IMR-90 (cell line): ENCODE measurements around the gene FARP1. TPM values are rescaled to one million over a fixed set of nuclear protein-coding genes. Genes with fewer than 3 reads are reported as not detected.

ENCODE experiments used
- ATAC-seq: fragments of 200-7000 bp; cut with Tn5 transposase; 2 replicates; pipeline ENCODE4 v1.9.1; 2020; ENCODE audit warnings: low read depth, mild to moderate bottlenecking, moderate library complexity
- BruUV-seq: library from RNA; stranded (reverse); fragments of 400-500 nt; replicated peaks from 2 replicates; lab custom pipeline; 2021; lab: Mats Ljungman, UMichigan
- CTCF ChIA-PET: fragments of 300-600 bp; formaldehyde crosslinking; extraction: SDS; loops from one replicate; lab custom pipeline; 2021; ENCODE audit warnings: antibody characterized with exemption; lab: Yijun Ruan, JAX
- POLR2A ChIA-PET: fragments of 300-600 bp; sonication (Branson Sonifier 250); formaldehyde crosslinking; loops from one replicate; lab custom pipeline; 2022; ENCODE audit warnings: antibody characterized with exemption; ENCODE audit not compliant: unreplicated experiment; lab: Charles Lee
- DNase-seq: peaks from one replicate; pipeline ENCODE4 v3.0.0; 2013
- H2AFZ ChIP-seq: replicated peaks from 2 replicates; pipeline ENCODE3; 2013; ENCODE audit warnings: low read length, mild to moderate bottlenecking; ENCODE audit not compliant: poor library complexity
- H2AK5ac ChIP-seq: 2 replicates; pipeline ENCODE4 v1.6.1; 2013; ENCODE audit warnings: low read depth, low read length, inconsistent platforms
- H2AK9ac ChIP-seq: replicated peaks from 2 replicates; pipeline ENCODE3; 2013; ENCODE audit warnings: mild to moderate bottlenecking, low read depth, low read length, moderate library complexity; ENCODE audit not compliant: poor library complexity
- H2BK120ac ChIP-seq: 2 replicates; pipeline ENCODE4 v1.6.1; 2013; ENCODE audit warnings: low read depth, low read length, inconsistent platforms
- H2BK15ac ChIP-seq: 3 replicates; pipeline ENCODE4 v1.6.1; 2013; ENCODE audit warnings: low read depth, low read length, inconsistent platforms
- H2BK20ac ChIP-seq: 2 replicates; pipeline ENCODE4 v1.6.1; 2013; ENCODE audit warnings: low read depth, mild to moderate bottlenecking, inconsistent platforms, low read length, moderate library complexity
- H2BK5ac ChIP-seq: 2 replicates; pipeline ENCODE4 v1.6.1; 2013; ENCODE audit warnings: mild to moderate bottlenecking, low read depth, low read length, inconsistent platforms; ENCODE audit not compliant: poor library complexity, severe bottlenecking
- H3K14ac ChIP-seq: replicated peaks from 2 replicates; pipeline ENCODE4 v1.6.1; 2013; ENCODE audit warnings: low read depth, low read length, inconsistent platforms
- H3K18ac ChIP-seq: 2 replicates; pipeline ENCODE4 v1.6.1; 2013; ENCODE audit warnings: low read depth, low read length, control low read depth
- H3K23ac ChIP-seq: 2 replicates; pipeline ENCODE4 v1.6.1; 2013; ENCODE audit warnings: low read depth, low read length, inconsistent platforms
- H3K27ac ChIP-seq: 2 replicates; pipeline ENCODE4 v1.5.1; 2013; ENCODE audit warnings: mild to moderate bottlenecking, control low read depth, low read length; ENCODE audit not compliant: insufficient read depth
- H3K27me3 ChIP-seq: 2 replicates; pipeline ENCODE4 v1.6.1; 2013; ENCODE audit warnings: low read length; ENCODE audit not compliant: control insufficient read depth, insufficient read depth
- H3K36me3 ChIP-seq: 2 replicates; pipeline ENCODE4 v1.6.1; 2013; ENCODE audit warnings: low read length, mixed read lengths; ENCODE audit not compliant: control insufficient read depth, insufficient read depth
- H3K4ac ChIP-seq: 2 replicates; pipeline ENCODE4 v1.6.1; 2013; ENCODE audit warnings: low read depth, low read length, inconsistent platforms
- H3K4me1 ChIP-seq: 2 replicates; pipeline ENCODE4 v1.6.1; 2013; ENCODE audit warnings: low read length, mixed read lengths; ENCODE audit not compliant: control insufficient read depth, insufficient read depth
- H3K4me2 ChIP-seq: 2 replicates; pipeline ENCODE4 v1.6.1; 2013; ENCODE audit warnings: low read depth, mild to moderate bottlenecking, control low read depth, low read length, moderate library complexity
- H3K4me3 ChIP-seq: 2 replicates; pipeline ENCODE4 v1.5.1; 2013; ENCODE audit warnings: low read depth, mild to moderate bottlenecking, control low read depth, low read length, moderate library complexity; ENCODE audit not compliant: insufficient read depth
- H3K56ac ChIP-seq: 2 replicates; pipeline ENCODE4 v1.6.1; 2013; ENCODE audit warnings: low read length, inconsistent platforms; ENCODE audit not compliant: insufficient read depth; ENCODE audit errors: extremely low read depth
- H3K79me1 ChIP-seq, 2 experiments: 2 replicates each; pipeline ENCODE4 v1.6.1; 2013; ENCODE audit warnings: low read length in 2 of 2, inconsistent platforms in 1 of 2, low read depth in 1 of 2
- H3K9ac ChIP-seq: 2 replicates; pipeline ENCODE4 v1.6.1; 2013; ENCODE audit warnings: low read depth, low read length, control low read depth
- H3K9me1 ChIP-seq: 2 replicates; pipeline ENCODE4 v1.6.1; 2013; ENCODE audit warnings: low read length, inconsistent platforms; ENCODE audit not compliant: insufficient read depth
- H3K9me3 ChIP-seq: 2 replicates; pipeline ENCODE4 v1.6.1; 2013; ENCODE audit warnings: low read length; ENCODE audit not compliant: control insufficient read depth, insufficient read depth
- H4K20me1 ChIP-seq: 2 replicates; pipeline ENCODE4 v1.6.1; 2013; ENCODE audit warnings: low read length, inconsistent platforms; ENCODE audit not compliant: insufficient read depth
- H4K5ac ChIP-seq: 2 replicates; pipeline ENCODE4 v1.6.1; 2013; ENCODE audit warnings: mild to moderate bottlenecking, low read depth, low read length, control low read depth
- H4K8ac ChIP-seq, 2 experiments: 2 replicates each; pipeline ENCODE4 v1.6.1; 2013; ENCODE audit warnings: low read depth in 2 of 2, low read length in 2 of 2, control low read depth in 1 of 2, inconsistent platforms in 1 of 2
- H4K91ac ChIP-seq: 2 replicates; pipeline ENCODE4 v1.6.1; 2013; ENCODE audit warnings: low read depth, low read length, inconsistent platforms; ENCODE audit not compliant: insufficient read depth
- CEBPB ChIP-seq: IDR thresholded peaks from 2 replicates; pipeline ENCODE4 v1.6.1; 2012; ENCODE audit warnings: low read depth, low read length, improper control_type of control experiment
- CTCF ChIP-seq: conservative IDR thresholded peaks from 2 replicates; pipeline ENCODE4 v1.5.1; 2012; ENCODE audit warnings: mild to moderate bottlenecking, low read depth, low read length, improper control_type of control experiment
- MAFK ChIP-seq: IDR thresholded peaks from 2 replicates; pipeline ENCODE4 v1.6.1; 2012; ENCODE audit warnings: low read depth, low read length, improper control_type of control experiment
- POLR2A ChIP-seq: IDR thresholded peaks from 2 replicates; pipeline ENCODE4 v1.6.1; 2012; ENCODE audit warnings: mild to moderate bottlenecking, low read depth, low read length
- RCOR1 ChIP-seq: IDR thresholded peaks from 2 replicates; pipeline ENCODE4 v1.6.1; 2012; ENCODE audit warnings: mild to moderate bottlenecking, low read length, improper control_type of control experiment; ENCODE audit not compliant: insufficient replicate concordance
- SMC3 ChIP-seq: fragments of 150-350 bp; IDR thresholded peaks from 2 replicates; pipeline ENCODE4 v1.6.1; 2016; ENCODE audit warnings: low read depth, mild to moderate bottlenecking, antibody characterized with exemption, low read length, moderate library complexity
- WGBS, 2 experiments: methylation state at CpG; one replicate each; pipeline versions ENCODE4 v1.1.5 to v1.1.7; 2013; ENCODE audit warnings: missing lambda C conversion rate in 2 of 2; ENCODE audit not compliant: insufficient read length in 1 of 2; ENCODE audit errors: extremely low coverage in 2 of 2; 5-methylcytosine and 5-hydroxymethylcytosine counted together
- dilution Hi-C: fragments of 300-500 bp; cut with HindIII; formaldehyde crosslinking; loops from one replicate; pipeline ENCODE4 v1.14.3; 2018; ENCODE audit warnings: low sequenced_read_pairs; ENCODE audit not compliant: unreplicated experiment
- in situ Hi-C: fragments of 300-500 bp; cut with MboI; formaldehyde crosslinking; loops from 3 replicates; pipeline ENCODE4 v1.14.3; 2019; ENCODE audit warnings: low sequenced_read_pairs, inconsistent platforms, mixed read lengths
- intact Hi-C: fragments of 100-400 bp; cut with micrococcal nuclease; formaldehyde crosslinking; loops from 2 replicates; pipeline ENCODE4 v1.10.0; 2022
- polyA plus RNA-seq, 3 experiments: library from polyadenylated mRNA; depleted of rRNA; stranded (reverse); fragments of >200 nt; gene quantifications; 2 replicates each; pipeline ENCODE4 v1.2.3, GENCODE V29; 2012; ENCODE audit warnings: low replicate concordance in 1 of 3
- total RNA-seq: library from RNA; depleted of rRNA; stranded (reverse); fragments of >200 nt; gene quantifications from 2 replicates; pipeline ENCODE4 v1.2.3, GENCODE V29; 2012

FARP1 gene
- total and polyA plus RNA-seq, 2 of the 4 experiments (the other 2 are of a cell fraction): 39.6 to 57.0 TPM

GRCh38 chr13:98364179-98364578 lies 221.3 kb downstream of the FARP1 start:
- H3K4me3 ChIP-seq: no peak overlapping the region
- peaks cover 13% of the 10 kb centered on the region for H3K36me3 ChIP-seq
- H3K9me1 ChIP-seq: peaks cover 30% of the 10 kb centered on the region
- no TSS peak for BruUV-seq
- H2AK9ac ChIP-seq: no peak overlapping the region
- H3K23ac ChIP-seq: no peak overlapping the region
- peaks cover 43 to 85% of the 10 kb centered on the region in 2 experiments for H3K79me1 ChIP-seq
- no peak overlapping the region for H3K56ac ChIP-seq
- no peak overlapping the region for H3K27ac ChIP-seq
- H4K5ac ChIP-seq: no peak overlapping the region
- no peaks in the 10 kb centered on the region for H3K9me3 ChIP-seq
- H2BK5ac ChIP-seq: no peak overlapping the region
- WGBS, 2 experiments: no CpG with 5 or more reads among the region's 2 CpGs
- no peak overlapping the region for H2AFZ ChIP-seq
- ATAC-seq: no peak
- dilution Hi-C loops (no loop called here), in situ Hi-C loops (no loop called here), intact Hi-C loops (no loop called here)
- no peak overlapping the region for H3K4ac ChIP-seq
- POLR2A ChIA-PET: no interaction called here
- no peak overlapping the region for H3K4me2 ChIP-seq
- no peak overlapping the region for H2BK15ac ChIP-seq
- H3K18ac ChIP-seq: no peak overlapping the region
- DNase-seq: no peak
- H4K91ac ChIP-seq: no peak overlapping the region
- TF ChIP-seq MAFK (no peak), SMC3 (no peak), POLR2A (no peak), CEBPB (no peak), CTCF (no peak), RCOR1 (no peak)
- H4K20me1 ChIP-seq: peaks cover 20% of the 10 kb centered on the region; the same call in 1 of the 2 replicates
- H3K4me1 ChIP-seq: peaks cover 7% of the 10 kb centered on the region; the same call in 1 of the 2 replicates
- no peak overlapping the region for H3K9ac ChIP-seq
- H2BK20ac ChIP-seq: no peak overlapping the region
- H3K14ac ChIP-seq: no peak overlapping the region
- H2AK5ac ChIP-seq: no peak overlapping the region
- CTCF ChIA-PET: no interaction called here
- no peaks in the 10 kb centered on the region for H3K27me3 ChIP-seq
- H2BK120ac ChIP-seq: no peak overlapping the region
- H4K8ac ChIP-seq: no peak overlapping the region
